SK-N-SH treated with all-trans-retinoic acid at 6 μM for 48 hours (cell line): Measurements from ENCODE around the gene UBQLN4.

Experiments
- ARNTL ChIP-seq: fragments of 450-650 bp; formaldehyde crosslinking; IDR thresholded peaks from 2 replicates; pipeline ENCODE4 v1.5.0; 2020; ENCODE audit warnings: low read depth, mild to moderate bottlenecking, moderate library complexity, borderline replicate concordance
- BACH2 ChIP-seq: fragments of 250-450 bp; sonication (Bioruptor Pico); IDR thresholded peaks from 2 replicates; pipeline ENCODE4 v1.9.0; 2021; ENCODE audit warnings: mild to moderate bottlenecking, borderline replicate concordance
- CSDC2 ChIP-seq: fragments of 250-450 bp; sonication (Bioruptor Pico); IDR thresholded peaks from 2 replicates; pipeline ENCODE4 v1.5.0; 2020; ENCODE audit warnings: mild to moderate bottlenecking, moderate library complexity
- ESRRG ChIP-seq: fragments of 250-450 bp; sonication (Bioruptor Pico); IDR thresholded peaks from 2 replicates; pipeline ENCODE4 v1.6.1; 2021; ENCODE audit warnings: mild to moderate bottlenecking
- RARB ChIP-seq: fragments of 250-450 bp; sonication (Bioruptor Pico); IDR thresholded peaks from 2 replicates; pipeline ENCODE4 v1.8.0; 2021; ENCODE audit warnings: mild to moderate bottlenecking, moderate library complexity
- TOX ChIP-seq: fragments of 250-450 bp; sonication (Bioruptor Pico); IDR thresholded peaks from 2 replicates; pipeline ENCODE4 v1.8.0; 2021; ENCODE audit warnings: mild to moderate bottlenecking, moderate library complexity, borderline replicate concordance
- ZC3H10 ChIP-seq: fragments of 250-450 bp; sonication (Bioruptor Pico); IDR thresholded peaks from 2 replicates; pipeline ENCODE4 v1.5.1; 2021; ENCODE audit warnings: mild to moderate bottlenecking, moderate library complexity
- ZFP3 ChIP-seq: fragments of 250-450 bp; sonication (Bioruptor Pico); IDR thresholded peaks from 2 replicates; pipeline ENCODE4 v1.5.0; 2020; ENCODE audit warnings: mild to moderate bottlenecking, moderate library complexity
- ZNF70 ChIP-seq: fragments of 450-650 bp; formaldehyde crosslinking; IDR thresholded peaks from 2 replicates; pipeline ENCODE4 v1.5.0; 2020; ENCODE audit warnings: mild to moderate bottlenecking, moderate library complexity
- ZNF8 ChIP-seq: fragments of 450-650 bp; formaldehyde crosslinking; IDR thresholded peaks from 2 replicates; pipeline ENCODE4 v1.5.0; 2020; ENCODE audit warnings: mild to moderate bottlenecking, moderate library complexity
- TF ChIP-seq, protein P1 (sequence below): fragments of 250-450 bp; sonication (Bioruptor Pico); IDR thresholded peaks from 2 replicates; pipeline ENCODE4 v1.8.0; 2021; ENCODE audit warnings: low read depth, mild to moderate bottlenecking, moderate library complexity, borderline replicate concordance
- TF ChIP-seq, protein P2 (sequence below): fragments of 250-450 bp; sonication (Bioruptor Pico); IDR thresholded peaks from 2 replicates; pipeline ENCODE4 v1.8.0; 2020; ENCODE audit warnings: mild to moderate bottlenecking, moderate library complexity, borderline replicate concordance
- TF ChIP-seq, protein P3 (sequence below): fragments of 250-450 bp; sonication (Bioruptor Pico); IDR thresholded peaks from 2 replicates; pipeline ENCODE4 v1.5.0; 2020; ENCODE audit warnings: mild to moderate bottlenecking, moderate library complexity
- TF ChIP-seq, protein P4 (sequence below): fragments of 250-450 bp; sonication (Bioruptor Pico); IDR thresholded peaks from 2 replicates; pipeline ENCODE4 v1.5.1; 2020; ENCODE audit warnings: low read depth, mild to moderate bottlenecking, moderate library complexity

DNA sequence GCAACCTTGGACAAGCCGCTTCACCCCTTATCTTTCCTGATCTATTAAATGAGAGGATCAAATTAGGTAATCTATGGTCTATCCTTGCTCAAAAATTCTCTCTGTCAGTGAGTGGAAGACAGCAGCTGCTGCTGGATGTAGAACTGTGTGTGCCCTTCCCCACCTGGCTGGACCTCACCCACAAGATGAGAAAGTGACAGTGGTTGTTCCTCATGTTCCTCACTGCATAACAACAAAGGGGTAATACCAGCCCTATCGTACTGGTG, 49.7 kb downstream of the UBQLN4 start:
- TF ChIP-seq, protein P1, sequence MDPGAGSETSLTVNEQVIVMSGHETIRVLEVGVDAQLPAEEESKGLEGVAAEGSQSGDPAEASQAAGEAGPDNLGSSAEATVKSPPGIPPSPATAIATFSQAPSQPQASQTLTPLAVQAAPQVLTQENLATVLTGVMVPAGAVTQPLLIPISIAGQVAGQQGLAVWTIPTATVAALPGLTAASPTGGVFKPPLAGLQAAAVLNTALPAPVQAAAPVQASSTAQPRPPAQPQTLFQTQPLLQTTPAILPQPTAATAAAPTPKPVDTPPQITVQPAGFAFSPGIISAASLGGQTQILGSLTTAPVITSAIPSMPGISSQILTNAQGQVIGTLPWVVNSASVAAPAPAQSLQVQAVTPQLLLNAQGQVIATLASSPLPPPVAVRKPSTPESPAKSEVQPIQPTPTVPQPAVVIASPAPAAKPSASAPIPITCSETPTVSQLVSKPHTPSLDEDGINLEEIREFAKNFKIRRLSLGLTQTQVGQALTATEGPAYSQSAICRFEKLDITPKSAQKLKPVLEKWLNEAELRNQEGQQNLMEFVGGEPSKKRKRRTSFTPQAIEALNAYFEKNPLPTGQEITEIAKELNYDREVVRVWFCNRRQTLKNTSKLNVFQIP (CRISPR knock-in tag), result no peak
- TF ChIP-seq TOX (CRISPR knock-in tag), result no peak
- TF ChIP-seq BACH2, result no peak
- TF ChIP-seq, protein P2, sequence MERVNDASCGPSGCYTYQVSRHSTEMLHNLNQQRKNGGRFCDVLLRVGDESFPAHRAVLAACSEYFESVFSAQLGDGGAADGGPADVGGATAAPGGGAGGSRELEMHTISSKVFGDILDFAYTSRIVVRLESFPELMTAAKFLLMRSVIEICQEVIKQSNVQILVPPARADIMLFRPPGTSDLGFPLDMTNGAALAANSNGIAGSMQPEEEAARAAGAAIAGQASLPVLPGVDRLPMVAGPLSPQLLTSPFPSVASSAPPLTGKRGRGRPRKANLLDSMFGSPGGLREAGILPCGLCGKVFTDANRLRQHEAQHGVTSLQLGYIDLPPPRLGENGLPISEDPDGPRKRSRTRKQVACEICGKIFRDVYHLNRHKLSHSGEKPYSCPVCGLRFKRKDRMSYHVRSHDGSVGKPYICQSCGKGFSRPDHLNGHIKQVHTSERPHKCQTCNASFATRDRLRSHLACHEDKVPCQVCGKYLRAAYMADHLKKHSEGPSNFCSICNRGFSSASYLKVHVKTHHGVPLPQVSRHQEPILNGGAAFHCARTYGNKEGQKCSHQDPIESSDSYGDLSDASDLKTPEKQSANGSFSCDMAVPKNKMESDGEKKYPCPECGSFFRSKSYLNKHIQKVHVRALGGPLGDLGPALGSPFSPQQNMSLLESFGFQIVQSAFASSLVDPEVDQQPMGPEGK, result no peak
- no peak for TF ChIP-seq ZNF8
- TF ChIP-seq ARNTL (CRISPR knock-in tag), result no peak
- TF ChIP-seq, protein P3, sequence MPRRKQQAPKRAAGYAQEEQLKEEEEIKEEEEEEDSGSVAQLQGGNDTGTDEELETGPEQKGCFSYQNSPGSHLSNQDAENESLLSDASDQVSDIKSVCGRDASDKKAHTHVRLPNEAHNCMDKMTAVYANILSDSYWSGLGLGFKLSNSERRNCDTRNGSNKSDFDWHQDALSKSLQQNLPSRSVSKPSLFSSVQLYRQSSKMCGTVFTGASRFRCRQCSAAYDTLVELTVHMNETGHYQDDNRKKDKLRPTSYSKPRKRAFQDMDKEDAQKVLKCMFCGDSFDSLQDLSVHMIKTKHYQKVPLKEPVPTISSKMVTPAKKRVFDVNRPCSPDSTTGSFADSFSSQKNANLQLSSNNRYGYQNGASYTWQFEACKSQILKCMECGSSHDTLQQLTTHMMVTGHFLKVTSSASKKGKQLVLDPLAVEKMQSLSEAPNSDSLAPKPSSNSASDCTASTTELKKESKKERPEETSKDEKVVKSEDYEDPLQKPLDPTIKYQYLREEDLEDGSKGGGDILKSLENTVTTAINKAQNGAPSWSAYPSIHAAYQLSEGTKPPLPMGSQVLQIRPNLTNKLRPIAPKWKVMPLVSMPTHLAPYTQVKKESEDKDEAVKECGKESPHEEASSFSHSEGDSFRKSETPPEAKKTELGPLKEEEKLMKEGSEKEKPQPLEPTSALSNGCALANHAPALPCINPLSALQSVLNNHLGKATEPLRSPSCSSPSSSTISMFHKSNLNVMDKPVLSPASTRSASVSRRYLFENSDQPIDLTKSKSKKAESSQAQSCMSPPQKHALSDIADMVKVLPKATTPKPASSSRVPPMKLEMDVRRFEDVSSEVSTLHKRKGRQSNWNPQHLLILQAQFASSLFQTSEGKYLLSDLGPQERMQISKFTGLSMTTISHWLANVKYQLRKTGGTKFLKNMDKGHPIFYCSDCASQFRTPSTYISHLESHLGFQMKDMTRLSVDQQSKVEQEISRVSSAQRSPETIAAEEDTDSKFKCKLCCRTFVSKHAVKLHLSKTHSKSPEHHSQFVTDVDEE (CRISPR knock-in tag), result no peak
- TF ChIP-seq RARB (CRISPR knock-in tag), result no peak
- TF ChIP-seq CSDC2, result no peak
- no peak for TF ChIP-seq ZC3H10
- TF ChIP-seq, protein P4, sequence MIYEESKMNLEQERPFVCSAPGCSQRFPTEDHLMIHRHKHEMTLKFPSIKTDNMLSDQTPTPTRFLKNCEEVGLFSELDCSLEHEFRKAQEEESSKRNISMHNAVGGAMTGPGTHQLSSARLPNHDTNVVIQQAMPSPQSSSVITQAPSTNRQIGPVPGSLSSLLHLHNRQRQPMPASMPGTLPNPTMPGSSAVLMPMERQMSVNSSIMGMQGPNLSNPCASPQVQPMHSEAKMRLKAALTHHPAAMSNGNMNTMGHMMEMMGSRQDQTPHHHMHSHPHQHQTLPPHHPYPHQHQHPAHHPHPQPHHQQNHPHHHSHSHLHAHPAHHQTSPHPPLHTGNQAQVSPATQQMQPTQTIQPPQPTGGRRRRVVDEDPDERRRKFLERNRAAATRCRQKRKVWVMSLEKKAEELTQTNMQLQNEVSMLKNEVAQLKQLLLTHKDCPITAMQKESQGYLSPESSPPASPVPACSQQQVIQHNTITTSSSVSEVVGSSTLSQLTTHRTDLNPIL (CRISPR knock-in tag), result no peak
- no peak for TF ChIP-seq ZFP3
- TF ChIP-seq ESRRG, result no peak
- TF ChIP-seq ZNF70 (CRISPR knock-in tag), result no peak
